DOHH2 (cell line): ENCODE results near the gene LRRC25.
"Not testable (repeated sequence)": the region's sequence is repeated elsewhere in the genome, so short reads cannot be mapped to it uniquely, and the experiment has no call there.

Source experiments
- EZH2phosphoT487 ChIP-seq: fragments of 200-600 bp; sonication (generic); IDR thresholded peaks from 2 replicates; pipeline ENCODE4 v1.6.1; 2017; ENCODE audit warnings: borderline replicate concordance, mild to moderate bottlenecking, antibody characterized with exemption, low read length, moderate library complexity, mixed read lengths
- TF ChIP-seq, protein P1 (sequence below): fragments of 200-600 bp; sonication (generic); IDR thresholded peaks from one replicate; pipeline ENCODE4 v1.5.1; 2014; ENCODE audit warnings: antibody characterized with exemption, mild to moderate bottlenecking, low read depth, low read length; ENCODE audit not compliant: poor library complexity, severe bottlenecking

DNA sequence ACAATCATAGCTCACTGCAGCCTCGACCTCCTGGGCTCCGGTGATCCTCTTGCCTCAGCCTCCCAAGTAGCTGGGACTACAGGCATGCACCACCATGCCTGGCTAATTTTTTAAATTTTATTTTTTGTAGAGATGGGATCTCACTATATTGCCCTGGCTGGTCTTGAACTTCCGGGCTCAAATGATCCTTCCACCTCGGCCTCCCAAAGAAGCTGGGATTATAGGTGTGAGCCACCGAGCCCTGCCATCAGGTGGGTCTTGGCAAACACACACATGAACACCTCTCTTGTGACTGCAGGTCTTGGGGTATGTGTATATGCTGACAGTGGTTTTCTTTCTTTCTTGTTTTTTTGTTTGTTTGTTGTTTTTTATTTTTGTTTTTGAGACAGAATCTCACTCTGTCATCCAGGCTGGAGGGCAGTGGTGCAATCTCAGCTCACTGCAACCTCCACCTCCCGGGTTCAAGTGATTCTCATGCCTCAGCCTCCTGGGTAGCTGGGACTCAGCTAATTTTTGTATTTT, 48.5 kb downstream of the LRRC25 start:
- TF ChIP-seq, protein P1, sequence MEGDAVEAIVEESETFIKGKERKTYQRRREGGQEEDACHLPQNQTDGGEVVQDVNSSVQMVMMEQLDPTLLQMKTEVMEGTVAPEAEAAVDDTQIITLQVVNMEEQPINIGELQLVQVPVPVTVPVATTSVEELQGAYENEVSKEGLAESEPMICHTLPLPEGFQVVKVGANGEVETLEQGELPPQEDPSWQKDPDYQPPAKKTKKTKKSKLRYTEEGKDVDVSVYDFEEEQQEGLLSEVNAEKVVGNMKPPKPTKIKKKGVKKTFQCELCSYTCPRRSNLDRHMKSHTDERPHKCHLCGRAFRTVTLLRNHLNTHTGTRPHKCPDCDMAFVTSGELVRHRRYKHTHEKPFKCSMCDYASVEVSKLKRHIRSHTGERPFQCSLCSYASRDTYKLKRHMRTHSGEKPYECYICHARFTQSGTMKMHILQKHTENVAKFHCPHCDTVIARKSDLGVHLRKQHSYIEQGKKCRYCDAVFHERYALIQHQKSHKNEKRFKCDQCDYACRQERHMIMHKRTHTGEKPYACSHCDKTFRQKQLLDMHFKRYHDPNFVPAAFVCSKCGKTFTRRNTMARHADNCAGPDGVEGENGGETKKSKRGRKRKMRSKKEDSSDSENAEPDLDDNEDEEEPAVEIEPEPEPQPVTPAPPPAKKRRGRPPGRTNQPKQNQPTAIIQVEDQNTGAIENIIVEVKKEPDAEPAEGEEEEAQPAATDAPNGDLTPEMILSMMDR = not testable (repeated sequence)
- TF ChIP-seq EZH2phosphoT487 = not testable (repeated sequence)
